Right forelimb (tissue), 1 donor: ENCODE results near the gene CPNE8.

Experiments used
- DNase-seq: peaks from one replicate; pipeline ENCODE4 v3.0.0-alpha.2; 2018

The CPNE8 gene

DNA sequence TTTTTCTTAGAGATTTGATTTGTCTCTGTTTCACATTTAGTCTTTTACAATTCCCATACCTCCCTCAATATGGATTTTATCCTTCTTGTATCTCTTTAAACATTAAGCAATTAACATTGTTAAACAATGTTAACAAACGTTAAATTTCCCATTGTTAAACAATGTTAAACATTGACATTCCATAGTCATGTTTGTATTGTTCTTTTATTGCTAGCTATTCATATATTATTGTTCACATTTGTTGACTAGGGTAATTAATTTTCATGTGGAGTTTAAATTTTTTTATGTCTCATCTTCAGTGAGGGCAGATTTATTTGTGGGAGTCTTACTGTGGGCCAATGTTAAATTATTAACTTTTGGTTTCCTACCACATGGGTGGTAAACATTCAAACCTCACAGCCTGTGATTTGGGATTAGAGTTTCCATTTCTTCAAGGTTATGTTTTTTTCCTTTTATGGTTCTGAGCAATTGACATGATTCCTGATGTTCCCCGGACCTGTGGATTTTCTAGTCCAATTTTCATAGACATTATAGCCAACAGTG, 294.5 kb downstream of the CPNE8 start:
- DNase-seq, result no peak

DNA sequence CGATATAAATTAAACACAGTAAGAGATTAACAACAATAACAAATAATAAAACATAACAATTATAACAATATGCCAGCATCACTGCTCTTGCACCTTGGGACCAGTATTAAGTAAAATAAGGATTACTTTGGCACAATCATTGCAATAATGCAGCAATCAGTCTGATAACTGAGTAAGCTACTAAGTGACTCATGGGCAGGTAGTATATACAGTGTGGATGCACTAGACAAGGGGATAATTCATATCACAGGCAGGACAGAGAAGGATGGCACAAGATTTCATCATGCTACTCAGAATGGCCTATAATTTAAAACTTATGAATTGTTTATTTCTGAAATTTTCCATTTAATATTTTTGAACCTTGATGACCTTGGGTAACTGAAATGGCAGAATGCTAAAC, 298.1 kb downstream of the CPNE8 start:
- no peak for DNase-seq
